MV-4-11 (cell line): ENCODE measurements around the gene CHRM5.

Experiments
- DNase-seq: peaks from one replicate; lab custom pipeline; 2025; lab: John Stamatoyannopoulos, UW

The CHRM5 gene, protein sequence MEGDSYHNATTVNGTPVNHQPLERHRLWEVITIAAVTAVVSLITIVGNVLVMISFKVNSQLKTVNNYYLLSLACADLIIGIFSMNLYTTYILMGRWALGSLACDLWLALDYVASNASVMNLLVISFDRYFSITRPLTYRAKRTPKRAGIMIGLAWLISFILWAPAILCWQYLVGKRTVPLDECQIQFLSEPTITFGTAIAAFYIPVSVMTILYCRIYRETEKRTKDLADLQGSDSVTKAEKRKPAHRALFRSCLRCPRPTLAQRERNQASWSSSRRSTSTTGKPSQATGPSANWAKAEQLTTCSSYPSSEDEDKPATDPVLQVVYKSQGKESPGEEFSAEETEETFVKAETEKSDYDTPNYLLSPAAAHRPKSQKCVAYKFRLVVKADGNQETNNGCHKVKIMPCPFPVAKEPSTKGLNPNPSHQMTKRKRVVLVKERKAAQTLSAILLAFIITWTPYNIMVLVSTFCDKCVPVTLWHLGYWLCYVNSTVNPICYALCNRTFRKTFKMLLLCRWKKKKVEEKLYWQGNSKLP

DNA sequence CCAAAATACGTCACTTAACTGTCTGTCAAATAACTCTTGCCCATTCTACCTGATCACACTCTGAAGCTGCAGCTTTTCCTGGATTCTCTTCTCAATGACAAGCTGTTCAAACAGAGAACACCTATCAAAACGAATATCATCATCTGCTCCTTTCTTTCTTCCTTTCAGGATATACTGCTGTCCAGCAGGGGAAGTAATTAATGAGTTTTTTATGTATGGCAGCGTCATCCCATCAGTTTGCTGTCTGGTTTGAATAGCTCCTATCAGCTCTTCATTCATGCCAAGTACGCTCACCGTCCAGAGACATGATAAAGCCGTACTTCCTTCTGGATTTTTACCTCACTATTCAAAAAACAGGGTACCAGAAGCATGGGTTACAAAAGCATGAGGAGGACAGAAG, at the start of gene CHRM5:
Gene CHRM5, plus strand, starts transcription at position 274 of the 400 bp plus-strand sequence. CDS start 94,221 bp downstream, outside the sequence.
- DNase-seq, result no peak

DNA sequence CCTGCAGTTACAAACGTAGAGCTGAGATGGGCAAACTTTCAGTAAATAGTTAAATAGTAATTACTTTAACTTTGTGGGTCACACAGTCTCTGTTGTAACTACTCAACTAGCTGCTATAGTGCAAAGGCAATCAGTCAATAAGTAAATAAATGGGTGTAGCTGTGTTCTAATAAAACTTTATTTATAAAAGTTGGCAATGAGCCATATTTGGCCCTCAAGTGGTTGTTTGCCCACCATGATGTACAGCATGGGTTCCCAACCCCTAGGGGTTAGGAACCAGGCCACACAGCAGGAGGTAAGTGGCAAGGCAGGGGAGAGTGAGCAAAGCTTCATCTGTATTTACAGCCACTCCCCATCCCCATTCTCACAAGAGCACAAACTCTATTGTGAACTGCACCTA, 44.9 kb upstream of the CHRM5 start:
- DNase-seq, result no peak

DNA sequence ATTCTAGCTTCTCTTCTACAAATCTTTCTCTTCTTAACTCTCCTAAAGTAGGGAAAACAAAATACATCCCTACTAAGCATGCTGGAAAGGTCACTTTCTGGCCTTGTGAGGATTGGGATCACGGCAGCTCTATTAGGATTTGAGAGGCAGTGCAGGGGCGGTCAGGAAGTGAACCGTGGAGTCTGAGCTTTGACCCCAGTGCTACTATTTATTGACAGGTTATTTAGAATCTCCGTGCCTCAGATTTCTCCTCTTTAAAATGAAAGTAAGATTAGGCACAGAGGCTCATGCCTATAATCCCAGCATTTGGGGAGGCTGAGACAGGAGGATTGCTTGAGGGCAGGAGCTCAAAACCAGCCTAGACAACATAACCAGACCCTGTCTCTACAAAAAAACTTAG, 42.0 kb upstream of the CHRM5 start:
- DNase-seq, result no peak

DNA sequence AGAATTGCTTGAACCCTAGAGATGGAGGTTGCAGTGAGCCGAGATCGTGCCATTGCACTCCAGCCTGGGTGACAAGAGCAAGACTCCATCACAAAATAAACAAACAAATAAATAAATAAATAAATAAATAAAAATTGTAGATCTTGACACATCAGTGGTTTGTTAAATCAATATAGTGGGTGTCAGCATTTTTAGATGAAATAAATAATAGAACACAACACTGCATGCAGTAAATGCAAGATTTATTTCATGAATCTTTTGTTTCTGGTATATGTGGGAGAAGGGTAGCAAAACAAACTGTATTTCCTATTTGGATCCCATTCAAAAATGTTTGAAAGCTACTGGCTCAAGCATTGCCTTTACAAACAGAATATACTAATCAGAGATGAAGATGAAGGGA, 35.6 kb upstream of the CHRM5 start:
- no peak for DNase-seq

DNA sequence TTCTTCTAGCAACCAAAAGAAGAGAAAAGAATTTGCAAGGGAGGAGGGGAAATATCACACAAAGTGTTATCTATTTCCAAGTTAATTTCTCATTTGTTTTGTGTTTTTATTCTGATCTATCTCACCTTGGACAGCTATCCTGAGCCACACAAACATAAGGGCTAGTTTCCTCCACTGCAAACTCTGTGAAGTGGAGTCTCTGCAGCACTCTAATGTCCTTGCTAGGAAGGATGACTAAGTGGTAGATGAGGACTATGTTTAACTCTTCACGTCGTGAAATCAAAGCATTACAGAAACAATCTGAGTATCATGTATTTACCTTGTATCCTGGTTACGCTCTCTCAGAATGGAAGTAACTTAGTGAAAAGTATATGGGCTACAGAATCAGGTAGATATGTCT, 33.9 kb upstream of the CHRM5 start:
- no peak for DNase-seq

DNA sequence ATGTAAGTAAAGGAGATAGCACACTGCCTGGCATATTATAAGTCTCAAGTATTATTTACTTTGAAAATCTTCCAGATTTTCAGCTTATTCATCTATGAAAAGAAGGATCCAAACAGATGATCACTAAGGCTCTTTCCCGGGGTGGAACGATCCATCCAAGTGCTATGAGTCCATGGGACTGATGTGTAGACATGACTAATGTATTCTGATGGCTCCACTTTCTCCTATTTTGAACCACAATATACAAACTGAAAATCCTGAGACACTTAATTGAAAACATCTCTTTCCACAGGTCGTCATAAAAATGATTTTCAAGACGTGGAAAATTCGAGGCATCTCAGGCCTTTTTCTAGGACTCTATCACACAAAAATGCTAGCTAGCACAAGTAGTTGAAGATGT, 33.4 kb upstream of the CHRM5 start:
- DNase-seq, result no peak

DNA sequence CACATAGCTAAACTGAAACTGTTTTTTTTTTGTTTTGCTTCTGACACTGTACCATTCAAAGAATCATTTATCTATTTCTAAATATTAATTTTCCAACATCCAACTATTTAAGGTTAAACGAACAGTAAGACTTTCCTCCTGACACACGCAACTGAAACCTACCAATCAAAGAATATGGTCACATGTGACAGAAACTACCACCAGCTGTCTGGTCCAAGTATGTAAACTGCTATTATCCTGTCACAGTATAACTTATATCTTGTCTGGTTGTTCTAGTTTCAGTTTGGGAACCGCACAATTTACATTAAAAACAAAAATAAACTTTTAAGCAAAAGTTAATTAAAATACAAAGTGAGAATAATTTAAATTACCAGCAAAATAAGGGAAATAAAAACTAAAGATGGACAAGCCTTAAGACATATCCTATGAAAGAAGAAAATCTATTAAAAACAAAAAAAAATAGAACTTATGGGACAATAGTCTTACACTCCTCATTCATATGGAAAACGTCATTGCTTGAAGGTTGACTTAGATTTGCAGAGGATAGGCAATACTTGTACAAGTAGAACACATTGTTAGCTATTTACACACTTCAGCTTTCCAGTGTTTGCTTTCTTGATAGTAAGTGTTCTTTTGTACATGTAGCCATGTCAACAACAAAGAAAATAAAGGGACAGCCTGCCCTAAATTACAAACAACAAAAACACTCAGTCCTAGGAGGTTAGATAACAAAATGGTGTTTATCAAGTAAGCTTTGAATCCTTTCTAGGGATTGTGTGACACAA, 26.8 kb upstream of the CHRM5 start:
- no peak for DNase-seq

DNA sequence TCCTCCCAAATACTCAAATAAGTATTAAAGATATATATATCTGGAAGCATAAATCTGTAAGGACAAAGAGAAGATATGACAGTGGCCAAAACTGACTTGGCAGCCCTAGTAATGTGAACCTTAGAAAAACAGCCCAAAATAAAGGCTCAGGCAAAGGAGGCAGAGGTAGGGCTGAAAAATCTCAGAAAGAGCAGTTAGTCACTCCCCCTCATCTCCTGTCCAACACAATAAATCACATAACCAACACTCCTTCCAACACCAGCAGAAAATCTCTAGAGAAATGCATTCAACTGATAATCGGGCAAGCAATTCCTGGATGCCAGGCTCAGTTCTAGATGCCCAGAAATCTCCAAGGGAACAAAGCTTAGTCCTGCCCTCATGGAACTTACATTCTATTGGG, 22.1 kb upstream of the CHRM5 start:
- DNase-seq, result no peak

DNA sequence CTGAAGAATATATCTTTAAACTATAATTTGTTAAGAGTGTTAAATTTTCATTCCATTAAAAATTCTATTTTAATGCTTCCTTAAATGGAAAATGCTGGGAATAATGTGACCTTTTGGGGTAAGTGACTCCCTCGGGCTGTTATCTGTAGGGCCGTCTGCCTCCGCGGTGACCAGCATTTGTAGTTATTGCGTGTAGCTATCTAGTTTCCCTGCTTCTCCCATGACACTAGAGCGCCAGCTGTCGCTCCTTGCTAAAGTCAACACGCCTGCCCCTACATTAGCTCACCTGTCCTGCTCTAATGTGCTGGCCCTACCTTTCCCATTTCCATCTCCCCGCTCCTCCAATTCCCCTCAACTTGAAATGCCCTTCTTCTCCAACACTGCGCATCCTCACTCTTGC, 12.4 kb upstream of the CHRM5 start:
- DNase-seq, result no peak

DNA sequence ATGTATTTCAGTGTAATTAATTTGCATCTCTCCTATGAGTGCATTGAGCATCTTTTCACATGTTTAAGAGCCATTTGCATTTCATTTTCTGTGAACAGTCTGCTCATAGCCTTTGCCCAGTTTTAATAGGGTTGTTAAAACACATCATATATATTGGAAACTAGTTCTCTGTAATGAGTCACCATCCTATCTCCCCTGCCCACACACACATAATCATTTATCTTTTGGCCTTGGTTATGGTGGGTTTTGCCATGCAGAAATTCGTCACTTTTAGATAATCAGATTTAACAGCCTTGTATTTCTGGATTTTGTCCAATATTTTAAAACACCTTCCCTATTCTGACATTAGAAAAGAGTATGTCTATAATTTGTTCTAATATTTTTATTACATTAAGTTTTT, 11.9 kb upstream of the CHRM5 start:
- no peak for DNase-seq

DNA sequence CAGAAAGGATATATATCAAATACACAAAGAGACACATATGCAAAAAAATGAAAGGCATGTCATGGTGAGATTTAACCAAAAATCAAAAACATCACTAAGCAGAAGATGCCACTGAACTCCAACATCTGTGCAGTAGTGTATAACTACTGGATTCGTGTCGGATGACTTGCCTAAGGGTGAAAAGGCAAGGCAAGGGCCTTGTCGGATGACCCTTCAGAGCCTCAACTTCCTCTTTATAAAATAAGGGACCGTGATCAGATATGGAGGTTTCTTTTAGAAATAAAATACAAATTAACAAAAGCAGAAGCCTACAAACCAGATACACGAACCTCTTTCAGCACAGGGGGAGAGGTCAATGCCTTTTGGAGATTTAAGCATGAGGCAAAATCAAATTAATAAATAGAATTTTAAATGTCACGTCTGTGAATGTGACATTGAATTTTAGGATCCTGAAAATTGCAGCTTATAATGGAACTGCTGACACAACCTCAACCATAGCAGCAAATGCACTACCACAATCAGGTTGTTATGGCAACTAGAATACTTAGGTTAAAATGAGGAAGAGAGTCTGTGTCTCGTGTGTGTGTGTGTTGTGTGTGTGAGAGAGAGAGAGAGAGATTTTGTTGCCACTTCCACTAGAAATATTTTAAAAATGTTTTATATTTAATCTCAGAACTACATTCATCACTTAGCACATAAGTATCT, 8.3 kb upstream of the CHRM5 start:
- peak; percentile 87 for DNase-seq

DNA sequence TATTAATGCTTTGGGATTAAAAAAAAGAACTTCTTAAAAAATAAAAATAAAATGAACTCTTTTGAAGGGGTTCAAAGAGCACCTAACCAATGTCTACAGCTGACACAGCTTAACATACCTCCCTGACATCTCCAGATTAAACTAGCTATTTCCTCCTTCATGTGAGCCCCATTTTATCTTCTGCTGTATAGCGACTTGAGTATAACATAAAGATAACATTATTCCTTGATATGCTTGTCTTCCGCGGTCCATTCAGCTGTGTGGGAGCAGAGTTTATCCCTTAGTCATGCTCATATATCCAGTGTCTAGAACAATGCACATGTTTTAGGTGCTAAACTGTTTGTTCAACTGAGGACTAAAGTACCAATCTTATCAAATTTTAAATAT, 7.8 kb upstream of the CHRM5 start:
- no peak for DNase-seq

DNA sequence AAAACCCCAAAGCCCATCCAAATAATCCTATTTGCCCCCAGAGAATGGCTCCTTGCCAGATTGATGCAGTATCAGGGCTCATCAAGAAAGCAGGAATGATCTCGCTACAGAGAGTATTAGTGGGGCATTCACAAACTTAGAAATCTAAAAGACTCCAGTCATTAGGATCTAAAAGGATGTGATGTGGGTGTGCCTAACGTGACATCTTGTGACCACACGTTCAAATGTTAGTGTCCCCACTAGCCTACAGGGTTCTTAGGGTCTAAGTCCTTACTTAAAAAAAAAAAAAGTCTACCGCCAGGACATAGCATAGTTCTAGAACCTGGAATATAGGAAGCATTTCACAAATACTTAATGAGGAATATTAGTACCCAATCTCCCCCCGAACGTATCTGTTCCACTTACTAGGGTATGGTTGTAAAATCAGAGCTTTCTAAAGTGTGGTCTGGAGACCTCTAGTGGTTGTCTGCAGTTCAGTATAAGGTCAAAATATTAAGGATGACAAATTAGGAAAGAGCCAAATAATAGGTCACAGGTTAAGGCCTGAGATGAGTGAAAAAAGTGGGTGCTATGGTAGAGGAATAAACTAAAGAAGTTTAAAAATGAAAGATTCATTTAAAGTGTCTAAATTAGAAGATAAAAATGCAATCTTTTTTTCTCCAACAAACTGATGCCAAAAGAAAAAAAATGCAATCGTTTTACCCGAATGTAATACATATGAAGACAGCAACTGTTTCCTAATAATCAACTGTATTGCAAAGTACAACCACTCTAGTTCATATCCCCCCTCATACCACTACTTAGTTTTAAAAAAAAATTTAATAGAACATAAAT, 4.2 kb upstream of the CHRM5 start:
- DNase-seq, result peak; percentile 29

DNA sequence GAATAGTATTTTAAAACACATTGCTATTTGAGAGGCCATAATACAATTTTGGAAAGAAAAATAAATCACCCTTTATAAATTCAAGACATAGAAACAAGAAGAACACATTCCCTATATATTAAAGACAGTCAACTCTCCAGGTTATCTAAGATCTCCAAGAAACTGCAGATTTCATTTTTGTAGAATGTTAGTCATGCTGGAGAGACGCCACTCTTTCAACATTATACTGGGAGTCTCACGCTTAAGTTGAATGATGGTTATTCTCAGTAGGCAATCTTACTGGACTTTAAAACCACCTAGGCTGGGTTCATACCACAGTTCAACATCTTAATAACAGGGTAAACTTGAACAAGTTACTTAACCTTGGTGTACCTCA, 3.6 kb upstream of the CHRM5 start:
- no peak for DNase-seq

DNA sequence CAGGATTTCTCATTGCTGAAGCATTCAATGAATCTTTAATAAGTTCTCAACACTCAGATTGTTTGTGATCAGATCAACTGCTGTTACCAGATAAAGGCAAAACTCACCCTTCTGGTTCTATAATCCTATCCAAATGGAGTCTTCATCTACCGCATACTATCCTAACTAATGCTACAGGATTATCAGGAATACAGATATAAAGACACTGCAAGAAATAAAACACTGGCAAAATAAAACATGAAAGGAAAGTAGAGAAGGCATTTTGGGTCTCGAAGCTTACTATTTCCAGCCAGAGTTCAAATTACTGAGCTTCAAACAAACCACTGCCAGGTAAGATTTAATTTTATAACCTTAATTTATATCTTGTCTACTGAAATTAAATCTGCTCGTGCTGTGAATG, 524 bp downstream of the CHRM5 start:
- no peak for DNase-seq

DNA sequence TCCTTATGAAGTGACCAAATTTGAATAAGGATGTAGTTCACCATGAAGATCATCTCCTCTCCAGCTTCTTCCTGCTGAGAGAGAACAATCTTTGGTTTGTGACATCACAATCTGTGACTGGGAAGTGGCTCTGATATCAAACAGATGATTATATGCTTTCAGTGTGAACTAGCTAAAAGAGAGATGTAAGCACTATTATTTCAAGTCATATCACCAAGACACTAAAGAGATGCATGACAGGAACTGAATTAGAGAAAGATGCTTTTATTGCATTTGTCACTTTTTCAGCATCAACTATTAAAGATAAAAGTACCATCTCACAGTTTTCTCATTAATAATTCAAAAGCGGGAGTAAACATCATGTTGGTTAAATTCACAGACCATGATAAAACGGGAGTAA, 3.5 kb downstream of the CHRM5 start:
- no peak for DNase-seq

DNA sequence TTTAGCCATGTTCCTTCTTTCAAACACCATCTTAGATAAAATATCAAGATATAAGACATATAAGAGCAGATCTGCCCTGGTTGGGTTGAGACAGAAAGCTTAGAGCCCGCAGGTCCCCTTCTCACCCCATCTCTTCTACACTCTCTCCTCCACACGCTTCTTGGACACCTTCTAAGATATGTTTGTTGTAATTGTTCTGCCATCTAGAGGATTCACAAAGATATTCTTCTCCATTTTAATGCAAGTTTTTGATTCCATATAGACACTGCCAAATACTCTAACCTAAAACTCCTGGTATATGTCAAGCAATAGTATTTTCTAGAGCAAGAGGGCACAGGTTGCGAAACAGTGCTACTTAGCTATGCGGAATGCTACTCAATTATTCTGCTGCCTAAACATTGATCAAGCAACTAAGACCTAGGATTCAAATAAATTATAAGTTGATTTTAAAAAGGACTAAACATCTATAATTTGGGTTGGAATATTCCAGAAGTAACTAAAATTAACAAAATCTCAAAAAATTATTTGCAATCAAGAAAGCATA, 6.8 kb downstream of the CHRM5 start:
- no peak for DNase-seq

DNA sequence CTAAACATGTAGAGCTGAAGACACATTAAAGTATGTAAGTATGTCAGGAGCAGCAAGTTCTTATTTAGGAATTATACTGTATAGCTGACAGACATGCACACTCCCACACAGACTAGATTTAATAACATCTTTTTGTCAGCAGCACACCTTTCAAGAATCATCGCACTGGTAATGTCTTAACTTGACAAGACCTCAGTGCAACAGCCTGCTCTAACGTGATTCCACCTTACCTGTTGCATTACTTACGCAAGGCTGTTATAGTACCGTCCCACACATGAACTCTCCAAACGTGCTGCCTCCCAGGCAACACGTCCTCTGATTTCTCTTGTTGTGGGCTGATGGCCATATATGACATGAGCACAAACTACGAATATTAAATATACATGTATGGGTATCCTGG, 11.9 kb downstream of the CHRM5 start:
- DNase-seq, result no peak

DNA sequence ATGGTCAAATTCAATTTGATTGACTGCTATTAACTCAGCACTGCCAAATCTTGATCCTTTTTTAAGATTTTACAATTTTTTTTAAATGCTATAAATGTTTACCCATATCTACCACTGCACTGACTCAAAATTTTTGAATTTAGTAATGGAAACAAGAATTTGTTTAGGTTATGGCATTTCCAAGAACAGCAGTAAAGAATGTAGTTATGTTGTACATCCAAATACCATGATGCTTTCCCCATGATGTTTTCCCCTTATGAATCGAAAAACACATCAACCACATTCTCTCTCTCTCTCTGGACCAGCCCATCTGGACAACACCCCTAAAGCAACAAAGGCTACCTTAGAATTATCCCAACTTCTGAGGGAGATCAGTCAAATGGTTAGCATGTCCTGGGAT, 14.2 kb downstream of the CHRM5 start:
- no peak for DNase-seq

DNA sequence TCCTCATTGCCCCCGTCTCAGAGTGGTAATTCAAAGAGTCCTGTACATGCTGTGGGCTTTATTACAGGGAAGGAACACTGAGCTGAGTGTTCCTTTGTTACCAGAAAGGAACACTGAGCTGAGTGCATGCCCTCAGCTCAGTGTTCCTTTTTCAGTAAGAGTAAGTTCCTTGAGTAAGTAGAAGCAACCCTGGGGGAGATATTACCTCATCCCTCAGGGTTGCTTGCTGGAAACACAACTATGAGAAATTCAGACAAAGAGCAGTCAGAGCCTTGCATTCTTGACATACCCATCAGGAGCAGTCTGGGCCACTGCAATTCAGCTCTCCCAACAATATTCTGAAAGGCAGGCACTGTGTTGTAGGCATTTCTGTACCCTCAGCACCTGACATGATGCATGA, 17.0 kb downstream of the CHRM5 start:
- DNase-seq, result no peak

DNA sequence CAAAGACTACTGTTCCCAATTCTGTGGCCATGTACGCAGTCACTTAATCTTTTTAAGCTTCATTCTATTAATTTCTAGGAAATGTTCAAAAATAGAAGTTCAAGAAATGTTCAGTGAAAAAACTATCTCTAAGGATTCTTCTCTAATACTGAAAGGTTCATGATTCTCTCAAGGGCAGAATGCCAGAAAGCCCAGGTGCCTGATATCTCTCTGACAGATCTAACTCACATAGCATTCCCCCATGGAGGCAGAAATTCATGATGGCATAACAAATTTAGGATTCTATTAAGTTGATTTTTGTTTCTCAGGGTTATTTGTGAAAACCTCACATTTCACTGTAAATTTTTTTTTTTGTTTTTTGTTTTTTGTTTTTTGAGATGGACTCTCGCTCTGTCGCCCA, 17.5 kb downstream of the CHRM5 start:
- DNase-seq, result no peak

DNA sequence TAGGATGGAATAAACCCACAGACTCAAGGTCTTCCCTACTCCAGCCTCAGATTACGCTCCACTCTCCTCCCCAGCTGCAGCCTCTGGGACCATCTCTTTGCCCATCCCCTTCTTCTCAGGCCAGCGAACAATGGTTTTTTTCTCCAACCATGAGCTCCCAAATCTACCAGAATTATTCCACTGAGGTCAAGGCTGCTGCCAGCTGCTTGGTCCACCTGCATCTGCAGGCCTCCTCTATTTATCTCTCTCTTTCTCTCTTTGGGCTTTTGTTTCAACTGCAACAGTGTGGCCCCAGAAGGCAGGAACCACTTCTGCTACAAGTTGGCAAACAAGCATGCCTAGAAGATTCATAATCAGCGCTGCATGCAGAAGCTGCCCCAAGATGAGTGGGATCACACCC, 19.1 kb downstream of the CHRM5 start:
- no peak for DNase-seq
